Measurements from ENCODE around the gene CXCR6. TPM values are rescaled to one million over a fixed set of nuclear protein-coding genes. Genes with fewer than 3 reads are reported as not detected.

CXCR6 gene
- total RNA-seq, 1 donor from 2014 or later: 9.3 TPM

Other genes with a start within 250 kb of the CXCR6 start
- not detected in 2 replicates for gene SLC6A20, start 146.9 kb upstream of the CXCR6 start, total RNA-seq
- gene LZTFL1, start 101.3 kb upstream of the CXCR6 start, total RNA-seq: 3.2 and 4.6 TPM in 2 replicates
- not detected in 2 replicates for gene CCR9, start 56.9 kb upstream of the CXCR6 start, total RNA-seq
- 19.6 and 20.2 TPM in 2 replicates for gene FYCO1, start 52.4 kb downstream of the CXCR6 start, total RNA-seq
- 0.05 and 0.07 TPM in 2 replicates for gene XCR1, start 84.0 kb downstream of the CXCR6 start, total RNA-seq